ENCODE data around the gene PRKACA.
"Not testable (repeated sequence)": the region's sequence is repeated elsewhere in the genome, so short reads cannot be mapped to it uniquely, and the experiment has no call there.

Gene PRKACA

GRCh38 chr19:14051980-14052379, 65.6 kb downstream of the PRKACA start:
- FAIRE-seq (no peak), DNase-seq (ENCODE audit: low spot score) (no peak)

GRCh38 chr19:14050961-14051360, 66.6 kb downstream of the PRKACA start:
- FAIRE-seq; DNase-seq (ENCODE audit: low spot score): not testable (repeated sequence)

- no peak for DNase-seq (ENCODE audit: low spot score)
- FAIRE-seq = no peak
Observed at GRCh38 chr19:14050512-14050911, 67.0 kb downstream of the PRKACA start.

- DNase-seq (ENCODE audit: low spot score) = peak; percentile 14
- FAIRE-seq = no peak
Observed at GRCh38 chr19:14048443-14049153, 69.0 kb downstream of the PRKACA start.

GRCh38 chr19:14047866-14048265, 69.7 kb downstream of the PRKACA start:
- not testable (repeated sequence) for FAIRE-seq; DNase-seq (ENCODE audit: low spot score)

- FAIRE-seq; DNase-seq (ENCODE audit: low spot score): not testable (repeated sequence)
Observed at GRCh38 chr19:14042659-14043608, 74.6 kb downstream of the PRKACA start.

All from RCC 7860 (cell line).